H1 (cell line): Measurements from ENCODE around the gene BMPR1A. TPM values are rescaled to one million over a fixed set of nuclear protein-coding genes. Genes with fewer than 3 reads are reported as not detected.

ENCODE experiments used
- CTCF ChIA-PET: fragments of 300-600 bp; sonication (Branson Sonifier 250); formaldehyde crosslinking; loops from one replicate; lab custom pipeline; 2021; ENCODE audit not compliant: partially characterized antibody; lab: Charles Lee
- POLR2A ChIA-PET: fragments of 300-600 bp; sonication (Branson Sonifier 250); formaldehyde crosslinking; loops from one replicate; lab custom pipeline; 2021; ENCODE audit warnings: inconsistent platforms; ENCODE audit not compliant: partially characterized antibody; lab: Charles Lee
- DNase-seq, 2 experiments: peaks; one replicate each; pipeline versions ENCODE4 v3.0.0 to v3.0.0-alpha.2; 2010 to 2022; ENCODE audit warnings: low spot score in 2 of 2, low read depth in 1 of 2, mixed read lengths in 1 of 2
- FAIRE-seq: peaks from 2 replicates; lab custom pipeline; 2011; peaks lifted over from hg19 to GRCh38; lab: Jason Lieb, UNC
- H2AFZ ChIP-seq: 2 replicates; pipeline ENCODE4 v1.8.1; 2012; ENCODE audit warnings: low read length, inconsistent platforms
- H2AK5ac ChIP-seq: 2 replicates; pipeline ENCODE4 v1.6.1; 2013; ENCODE audit warnings: low read depth, low read length
- H2BK120ac ChIP-seq: replicated peaks from 2 replicates; pipeline ENCODE3; 2013; ENCODE audit warnings: low read depth, low read length, inconsistent platforms
- H2BK12ac ChIP-seq: 2 replicates; pipeline ENCODE4 v1.6.1; 2013; ENCODE audit warnings: low read depth, low read length
- H2BK15ac ChIP-seq: 2 replicates; pipeline ENCODE4 v1.6.1; 2013; ENCODE audit warnings: low read length
- H2BK20ac ChIP-seq: 2 replicates; pipeline ENCODE4 v1.6.1; 2013; ENCODE audit warnings: low read length
- H2BK5ac ChIP-seq: 2 replicates; pipeline ENCODE4 v1.6.1; 2013; ENCODE audit warnings: low read depth, low read length
- H3K14ac ChIP-seq: 2 replicates; pipeline ENCODE4 v1.6.1; 2013; ENCODE audit warnings: inconsistent platforms; ENCODE audit not compliant: insufficient read length
- H3K18ac ChIP-seq: 2 replicates; pipeline ENCODE4 v1.6.1; 2013; ENCODE audit warnings: low read length; ENCODE audit errors: extremely low read depth
- H3K23ac ChIP-seq: 2 replicates; pipeline ENCODE4 v1.6.1; 2013; ENCODE audit warnings: inconsistent platforms; ENCODE audit not compliant: insufficient read length
- H3K23me2 ChIP-seq: 2 replicates; pipeline ENCODE4 v1.6.1; 2013; ENCODE audit warnings: low read depth, low read length
- H3K27ac ChIP-seq: 2 replicates; pipeline ENCODE4 v1.6.1; 2011; ENCODE audit warnings: low read depth, low read length, inconsistent platforms
- H3K27me3 ChIP-seq, 4 experiments: replicated peaks in 1 of 4; 1 replicate in 1 of 4; 2 replicates in 3 of 4; pipeline versions ENCODE4 v1.6.1 to v1.8.1; 2011 to 2013; ENCODE audit warnings: low read length in 3 of 4, mild to moderate bottlenecking in 3 of 4, inconsistent platforms in 2 of 4, mixed read lengths in 2 of 4, moderate library complexity in 1 of 4; ENCODE audit not compliant: control insufficient read depth in 3 of 4, insufficient read depth in 3 of 4; ENCODE audit errors: extremely low read depth in 1 of 4
- H3K36me3 ChIP-seq, 4 experiments: 2 replicates each; pipeline versions ENCODE4 v1.6.1 to v1.8.1; 2011 to 2013; ENCODE audit warnings: mild to moderate bottlenecking in 4 of 4, low read length in 3 of 4, moderate library complexity in 2 of 4, control low read depth in 1 of 4, inconsistent platforms in 1 of 4; ENCODE audit not compliant: insufficient read depth in 4 of 4, control insufficient read depth in 2 of 4
- H3K4ac ChIP-seq: replicated peaks from 2 replicates; pipeline ENCODE3; 2013; ENCODE audit warnings: low read length, low read depth, mixed read lengths, inconsistent platforms; ENCODE audit not compliant: insufficient read length
- H3K4me1 ChIP-seq, 4 experiments: replicated peaks in 1 of 4; 1 replicate in 1 of 4; 2 replicates in 3 of 4; pipeline versions ENCODE4 v1.6.1 to v1.8.1; 2011 to 2013; ENCODE audit warnings: low read length in 3 of 4, inconsistent platforms in 2 of 4, mixed read lengths in 1 of 4; ENCODE audit not compliant: insufficient read depth in 4 of 4, control insufficient read depth in 3 of 4
- H3K4me2 ChIP-seq, 2 experiments: 2 replicates each; pipeline versions ENCODE4 v1.6.1 to v1.8.1; 2011 to 2013; ENCODE audit warnings: low read depth in 2 of 2, low read length in 2 of 2, control low read depth in 1 of 2, inconsistent platforms in 1 of 2, mild to moderate bottlenecking in 1 of 2; ENCODE audit not compliant: insufficient read depth in 1 of 2
- H3K4me3 ChIP-seq, 4 experiments: fragments of 200-600, 300-600 bp in 1 of 4; sonication (generic), shearing (Covaris generic), sonication (Bioruptor Twin) in 1 of 4; 2 replicates each; pipeline versions ENCODE4 v1.5.1 to v1.8.1; 2011 to 2016; ENCODE audit warnings: low read length in 4 of 4, low read depth in 3 of 4, control low read depth in 2 of 4, inconsistent platforms in 2 of 4, mild to moderate bottlenecking in 2 of 4, mixed read lengths in 1 of 4, moderate library complexity in 1 of 4; ENCODE audit not compliant: insufficient read depth in 2 of 4; ENCODE audit errors: extremely low read depth in 1 of 4
- H3K56ac ChIP-seq: replicated peaks from 2 replicates; pipeline ENCODE3; 2013; ENCODE audit warnings: low read depth, mild to moderate bottlenecking, mixed read lengths, low read length, inconsistent platforms; ENCODE audit not compliant: insufficient read length
- H3K79me1 ChIP-seq: 2 replicates; pipeline ENCODE4 v1.6.1; 2013; ENCODE audit warnings: low read depth, low read length, control low read depth
- H3K79me2 ChIP-seq, 2 experiments: 2 replicates each; pipeline versions ENCODE4 v1.6.1 to v1.8.1; 2012 to 2013; ENCODE audit warnings: low read length in 2 of 2, mild to moderate bottlenecking in 2 of 2, inconsistent platforms in 1 of 2; ENCODE audit not compliant: insufficient read depth in 2 of 2, control insufficient read depth in 1 of 2
- H3K9ac ChIP-seq, 4 experiments: replicated peaks in 1 of 4; 1 replicate in 1 of 4; 2 replicates in 3 of 4; pipeline versions ENCODE4 v1.6.1 to v1.8.1; 2011 to 2013; ENCODE audit warnings: low read depth in 3 of 4, low read length in 3 of 4, control low read depth in 2 of 4, mild to moderate bottlenecking in 2 of 4, moderate library complexity in 2 of 4, inconsistent platforms in 1 of 4; ENCODE audit errors: extremely low read depth in 1 of 4
- H3K9me3 ChIP-seq, 2 experiments: 2 replicates each; pipeline versions ENCODE4 v1.6.1 to v1.8.1; 2012 to 2013; ENCODE audit warnings: mild to moderate bottlenecking in 2 of 2, moderate library complexity in 2 of 2, control low read depth in 1 of 2, inconsistent platforms in 1 of 2, low read depth in 1 of 2, low read length in 1 of 2, mixed read lengths in 1 of 2; ENCODE audit not compliant: insufficient read depth in 2 of 2
- H4K20me1 ChIP-seq, 2 experiments: replicated peaks in 1 of 2; 2 replicates each; pipeline versions ENCODE3 to v1.8.1; 2011 to 2013; ENCODE audit warnings: inconsistent platforms in 2 of 2, low read length in 2 of 2, mild to moderate bottlenecking in 1 of 2; ENCODE audit not compliant: insufficient read depth in 2 of 2, control insufficient read depth in 1 of 2
- H4K5ac ChIP-seq: 2 replicates; pipeline ENCODE4 v1.6.1; 2013; ENCODE audit warnings: low read length, low read depth, mixed read lengths, inconsistent platforms; ENCODE audit not compliant: insufficient read length
- H4K8ac ChIP-seq: 2 replicates; pipeline ENCODE4 v1.8.0; 2013; ENCODE audit warnings: mild to moderate bottlenecking, moderate library complexity, low read length, inconsistent platforms; ENCODE audit not compliant: insufficient read depth; ENCODE audit errors: extremely low read depth
- H4K91ac ChIP-seq: replicated peaks from 2 replicates; pipeline ENCODE3; 2013; ENCODE audit warnings: low read length, mixed read lengths, inconsistent platforms; ENCODE audit not compliant: insufficient read length
- BCL11A ChIP-seq, 2 experiments: IDR thresholded peaks; one replicate each; pipeline ENCODE4 v1.6.1; 2011; ENCODE audit warnings: low read depth in 2 of 2, low read length in 2 of 2, mild to moderate bottlenecking in 2 of 2
- CBX5 ChIP-seq: fragments of 300-800, 300-1000 bp; sonication (generic); IDR thresholded peaks from 2 replicates; pipeline ENCODE4 v1.7.1; 2016; ENCODE audit warnings: antibody characterized with exemption, low read length, low read depth
- FOSL1 ChIP-seq: IDR thresholded peaks from 2 replicates; pipeline ENCODE4 v1.6.1; 2011; ENCODE audit warnings: mild to moderate bottlenecking, low read depth, low read length, moderate library complexity; ENCODE audit not compliant: insufficient read depth
- MAFK ChIP-seq: IDR thresholded peaks from 2 replicates; pipeline ENCODE4 v1.6.1; 2012; ENCODE audit warnings: low read depth, mild to moderate bottlenecking, improper control_type of control experiment, low read length
- PHF8 ChIP-seq: fragments of 200-600 bp; sonication (generic); conservative IDR thresholded peaks from 2 replicates; pipeline ENCODE4 v1.7.1; 2012; ENCODE audit warnings: low read depth, mild to moderate bottlenecking, inconsistent platforms, low read length, moderate library complexity
- POLR2AphosphoS5 ChIP-seq: IDR thresholded peaks from 2 replicates; pipeline ENCODE4 v1.6.1; 2011; ENCODE audit warnings: low read depth, low read length
- POU5F1 ChIP-seq: IDR thresholded peaks from 2 replicates; pipeline ENCODE4 v1.6.1; 2011; ENCODE audit warnings: low read depth, mild to moderate bottlenecking, low read length, moderate library complexity
- TBP ChIP-seq: IDR thresholded peaks from 2 replicates; pipeline ENCODE4 v1.6.1; 2011; ENCODE audit warnings: low read depth, low read length, improper control_type of control experiment
- WGBS, 2 experiments: shearing (Covaris generic) in 1 of 2; methylation state at CpG; one replicate each; pipeline versions ENCODE4 v1.1.6 to v1.1.7; 2013 to 2015; ENCODE audit warnings: low lambda C conversion rate in 2 of 2, mixed read lengths in 2 of 2, inconsistent platforms in 1 of 2, low coverage in 1 of 2, missing lambda C conversion rate in 1 of 2; ENCODE audit not compliant: insufficient replicate concordance in 2 of 2, insufficient coverage in 1 of 2, insufficient read length in 1 of 2; ENCODE audit errors: extremely low coverage in 1 of 2, missing lambda C conversion rate in 1 of 2; 5-methylcytosine and 5-hydroxymethylcytosine counted together
- polyA plus RNA-seq, 7 experiments: library from polyadenylated mRNA; depleted of rRNA in 3 of 7; stranded (reverse) in 5 of 7; unstranded in 2 of 7; fragments of >200 nt in 5 of 7; fragments of 200-250 nt in 2 of 7; gene quantifications; 1 replicate in 5 of 7; 2 replicates in 1 of 7; 4 replicates in 1 of 7; pipeline versions ENCODE4 v1.2.1 to v1.2.3, GENCODE V29; 2011 to 2013; ENCODE audit warnings: missing spikeins in 2 of 7, mixed read lengths in 2 of 7
- total RNA-seq: library from RNA; stranded (reverse); fragmentation: NEBNext Ultra II Directional; extraction: Animal tissue kit (Norgen Biotek cat#: 25700); gene quantifications from 2 replicates; pipeline ENCODE4 v1.2.1, GENCODE V29; 2021
- TF ChIP-seq, protein P1 (sequence below): IDR thresholded peaks from 2 replicates; pipeline ENCODE4 v1.6.1; 2011; ENCODE audit warnings: low read depth, mild to moderate bottlenecking, low read length; ENCODE audit not compliant: insufficient read depth
- TF ChIP-seq, protein P2 (sequence below): IDR thresholded peaks from 2 replicates; pipeline ENCODE4 v1.6.1; 2012; ENCODE audit warnings: inconsistent platforms

Gene BMPR1A
- total and polyA plus RNA-seq, 2 of the 8 experiments (the other 6 are each of a cell fraction or from before 2014, with no cell fraction given): 34.4 to 129 TPM

DNA sequence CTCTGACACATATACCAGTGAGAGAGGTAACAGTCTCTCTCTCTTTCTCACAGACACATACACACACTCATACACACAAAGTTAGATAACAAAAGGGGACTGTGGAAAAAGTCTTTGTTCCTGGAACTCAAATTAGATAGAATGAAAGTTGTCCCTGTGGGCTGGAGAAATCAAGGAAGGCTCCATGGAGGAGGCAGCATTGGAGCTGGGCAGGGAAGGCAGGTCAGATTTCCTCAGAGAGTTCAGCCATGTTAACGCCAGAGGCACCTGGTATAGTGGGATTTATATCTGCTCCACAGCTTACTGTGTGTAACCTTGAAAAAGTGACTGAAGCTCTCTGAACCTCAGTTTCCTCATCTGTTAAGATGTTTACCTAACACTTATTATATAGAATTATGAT, 49.4 kb upstream of the BMPR1A start:
- H2BK12ac ChIP-seq: no peak overlapping the region
- 100% methylated on average over 1 of the region's 1 CpG; no CpG with 5 or more reads in 1 of the 2 experiments for WGBS, 2 experiments
- no peak overlapping the region for H4K5ac ChIP-seq
- H3K56ac ChIP-seq: no peak overlapping the region
- H4K8ac ChIP-seq: no peak overlapping the region; the same call in 1 of the 2 replicates
- H3K23ac ChIP-seq: no peak overlapping the region
- no peak overlapping the region for H3K18ac ChIP-seq
- no peak overlapping the region for H3K4ac ChIP-seq
- no peak overlapping the region for H3K14ac ChIP-seq
- FAIRE-seq (no peak), DNase-seq (no peak)
- no peak overlapping the region for H3K4me3 ChIP-seq
- no peaks in the 10 kb centered on the region for H3K79me2 ChIP-seq
- no peak overlapping the region for H3K27ac ChIP-seq
- H3K23me2 ChIP-seq: peaks cover 3% of the 10 kb centered on the region; the same call in 1 of the 2 replicates
- H2BK120ac ChIP-seq: no peak overlapping the region
- no peak overlapping the region for H4K91ac ChIP-seq
- H2AFZ ChIP-seq: no peak overlapping the region
- no peaks in the 10 kb centered on the region for H4K20me1 ChIP-seq
- TF ChIP-seq, protein P1, sequence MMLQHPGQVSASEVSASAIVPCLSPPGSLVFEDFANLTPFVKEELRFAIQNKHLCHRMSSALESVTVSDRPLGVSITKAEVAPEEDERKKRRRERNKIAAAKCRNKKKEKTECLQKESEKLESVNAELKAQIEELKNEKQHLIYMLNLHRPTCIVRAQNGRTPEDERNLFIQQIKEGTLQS: no peak
- TF ChIP-seq MAFK (no peak), BCL11A (IDR thresholded peaks at IDR 0.05; ENCODE audit: low read depth in 2 of 2, low read length in 2 of 2) (no peak), POU5F1 (no peak), TBP (no peak), PHF8 (no peak), FOSL1 (no peak), POLR2AphosphoS5 (no peak), CBX5 (no peak)
- TF ChIP-seq, protein P2, sequence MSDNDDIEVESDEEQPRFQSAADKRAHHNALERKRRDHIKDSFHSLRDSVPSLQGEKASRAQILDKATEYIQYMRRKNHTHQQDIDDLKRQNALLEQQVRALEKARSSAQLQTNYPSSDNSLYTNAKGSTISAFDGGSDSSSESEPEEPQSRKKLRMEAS: no peak
- no peaks in the 10 kb centered on the region for H3K36me3 ChIP-seq
- ChIA-PET POLR2A (interaction anchor here (0.5 kb wide), 1 partner anchor 85 kb away, joined by 4 read pairs; no protein-coding TSS in a partner anchor), CTCF (interaction anchor here (1.1 to 9.3 kb wide), 4 partner anchors 13 to 237 kb away, joined by 3 to 59 read pairs (median 28); no protein-coding TSS in a partner anchor)
- peaks cover 0 to 16% (median 9%) of the 10 kb centered on the region in 4 experiments; a peak in 6 of 7 replicates for H3K4me1 ChIP-seq
- H3K4me2 ChIP-seq: no peak overlapping the region
- H2BK15ac ChIP-seq: no peak overlapping the region
- H3K9ac ChIP-seq: no peak overlapping the region
- no peaks in the 10 kb centered on the region for H3K79me1 ChIP-seq
- H2BK5ac ChIP-seq: no peak overlapping the region
- no peaks in the 10 kb centered on the region for H3K9me3 ChIP-seq
- H3K27me3 ChIP-seq: no peaks in the 10 kb centered on the region
- H2AK5ac ChIP-seq: no peak overlapping the region
- H2BK20ac ChIP-seq: no peak overlapping the region
